ENCODE measurements around the gene FEM1B. TPM values are rescaled to one million over a fixed set of nuclear protein-coding genes. Genes with fewer than 3 reads are reported as not detected.

Gene FEM1B
- total RNA-seq, 1 experiment from 2014 or later = 41.0 TPM

DNA sequence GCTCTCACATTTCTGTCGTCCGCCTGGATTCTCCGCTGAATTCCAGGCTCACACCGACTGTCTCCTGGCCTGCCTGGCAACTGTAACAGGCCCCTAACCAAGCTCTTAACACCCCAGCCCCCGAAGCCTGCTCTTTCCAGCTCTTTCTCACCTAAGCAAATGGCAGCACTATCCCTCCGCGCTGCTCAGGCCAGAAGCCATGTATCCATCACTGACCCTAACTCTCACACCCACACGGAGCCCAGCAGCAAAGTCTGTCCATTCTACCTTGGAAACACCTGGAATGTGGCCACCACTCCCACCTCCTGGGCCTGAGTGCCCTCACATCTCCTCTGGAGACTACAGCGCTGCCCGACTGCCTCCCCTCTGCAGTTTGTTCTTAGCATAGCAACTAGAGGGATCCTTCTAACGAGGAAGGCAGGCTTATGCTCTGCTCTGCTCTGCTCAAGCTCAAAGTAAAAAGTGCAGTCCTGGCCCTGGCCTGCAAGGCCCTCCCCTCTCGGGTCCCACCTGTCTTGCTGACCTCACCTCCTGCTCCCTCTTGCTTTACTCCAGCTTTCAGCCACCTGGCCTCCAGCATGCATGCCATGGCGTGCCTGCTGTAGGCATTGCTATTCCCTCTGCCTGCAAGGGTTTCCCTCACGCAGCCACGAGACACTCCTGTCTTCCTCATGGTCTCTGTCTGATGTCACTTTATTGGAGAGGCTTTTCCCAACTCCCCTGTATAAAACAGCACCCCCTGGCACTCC, 27.2 kb downstream of the FEM1B start:
- no peaks in the 10 kb centered on the region for H3K36me3 ChIP-seq (ENCODE audit: control insufficient read depth, insufficient read depth, low read length)
- Mint-ChIP-seq H3K27ac (ENCODE audit: unreplicated experiment) (peak overlapping the region; percentile 19), H3K36me3 (ENCODE audit: insufficient read depth, unreplicated experiment) (peaks cover 12% of the 10 kb centered on the region), H3K9me3 (ENCODE audit: unreplicated experiment) (no peaks in the 10 kb centered on the region), H3K4me1 (ENCODE audit: low read depth, unreplicated experiment) (peaks cover 30% of the 10 kb centered on the region), H3K27me3 (ENCODE audit: insufficient read depth, unreplicated experiment) (no peaks in the 10 kb centered on the region), H3K4me3 (ENCODE audit: unreplicated experiment) (no peak overlapping the region)
- ChIA-PET POLR2A (no interaction called here), CTCF (interaction anchor here (0.5 to 2.9 kb wide), 4 partner anchors 11 to 367 kb away, joined by 3 to 75 read pairs (median 12); no protein-coding TSS in a partner anchor)
- H3K9me3 ChIP-seq = no peaks in the 10 kb centered on the region
- no TSS peak for BruUV-seq (replicated peaks)
- TF ChIP-seq, protein P1, sequence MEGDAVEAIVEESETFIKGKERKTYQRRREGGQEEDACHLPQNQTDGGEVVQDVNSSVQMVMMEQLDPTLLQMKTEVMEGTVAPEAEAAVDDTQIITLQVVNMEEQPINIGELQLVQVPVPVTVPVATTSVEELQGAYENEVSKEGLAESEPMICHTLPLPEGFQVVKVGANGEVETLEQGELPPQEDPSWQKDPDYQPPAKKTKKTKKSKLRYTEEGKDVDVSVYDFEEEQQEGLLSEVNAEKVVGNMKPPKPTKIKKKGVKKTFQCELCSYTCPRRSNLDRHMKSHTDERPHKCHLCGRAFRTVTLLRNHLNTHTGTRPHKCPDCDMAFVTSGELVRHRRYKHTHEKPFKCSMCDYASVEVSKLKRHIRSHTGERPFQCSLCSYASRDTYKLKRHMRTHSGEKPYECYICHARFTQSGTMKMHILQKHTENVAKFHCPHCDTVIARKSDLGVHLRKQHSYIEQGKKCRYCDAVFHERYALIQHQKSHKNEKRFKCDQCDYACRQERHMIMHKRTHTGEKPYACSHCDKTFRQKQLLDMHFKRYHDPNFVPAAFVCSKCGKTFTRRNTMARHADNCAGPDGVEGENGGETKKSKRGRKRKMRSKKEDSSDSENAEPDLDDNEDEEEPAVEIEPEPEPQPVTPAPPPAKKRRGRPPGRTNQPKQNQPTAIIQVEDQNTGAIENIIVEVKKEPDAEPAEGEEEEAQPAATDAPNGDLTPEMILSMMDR (IDR thresholded peaks at IDR 0.05; ENCODE audit: insufficient read depth in 1 of 2, low read depth in 1 of 2, low read length in 1 of 2, severe bottlenecking in 1 of 2, unreplicated experiment in 1 of 2) = peak in 1 of 2 experiments; percentile 25
- intact Hi-C loops (cut with micrococcal nuclease; ENCODE audit: unreplicated experiment) = loop anchor here (5.0 to 10.0 kb wide), 2 partner anchors 130 to 368 kb away; partner anchors contain the start of gene ITGA11
- peak in 1 of 2 experiments; percentile 33 for DNase-seq
- no peaks in the 10 kb centered on the region for H3K27me3 ChIP-seq (replicated peaks; ENCODE audit: control insufficient read depth, insufficient read depth, low read length)
- peaks cover 23% of the 10 kb centered on the region for H3K4me1 ChIP-seq
- no peak overlapping the region for H3K4me3 ChIP-seq (ENCODE audit: low read depth, low read length)

DNA sequence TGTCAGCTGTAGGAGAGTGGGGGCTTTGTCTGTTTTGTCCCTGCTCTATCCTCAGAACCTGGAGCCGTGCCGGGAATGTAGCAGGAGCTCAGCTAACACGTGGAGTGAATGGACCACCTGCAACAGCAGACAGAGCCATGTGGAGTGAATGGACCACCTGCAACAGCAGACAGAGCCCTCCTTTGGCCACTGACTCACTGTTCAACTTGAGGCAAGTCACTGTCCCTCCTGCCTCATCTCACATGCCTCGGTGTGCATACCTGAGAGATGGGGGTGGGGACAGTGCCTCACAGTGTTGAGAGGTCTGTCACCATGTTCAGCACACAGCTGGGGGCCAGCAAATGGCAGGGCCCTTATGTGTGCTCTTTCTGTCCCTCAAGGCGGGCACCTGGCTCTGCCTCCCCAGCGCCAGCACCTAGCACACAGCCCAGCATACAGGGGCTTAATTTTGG, 27.9 kb downstream of the FEM1B start:
- no TSS peak for BruUV-seq (replicated peaks)
- Histone ChIP-seq H3K9me3 (no peaks in the 10 kb centered on the region), H3K36me3 (ENCODE audit: control insufficient read depth, insufficient read depth, low read length) (no peaks in the 10 kb centered on the region), H3K27me3 (replicated peaks; ENCODE audit: control insufficient read depth, insufficient read depth, low read length) (no peaks in the 10 kb centered on the region), H3K4me3 (ENCODE audit: low read depth, low read length) (no peak overlapping the region), H3K4me1 (peaks cover 16% of the 10 kb centered on the region)
- intact Hi-C loops (cut with micrococcal nuclease; ENCODE audit: unreplicated experiment) = loop anchor here (5.0 to 10.0 kb wide), 2 partner anchors 129 to 367 kb away; partner anchors contain the start of gene ITGA11
- no peak for DNase-seq
- TF ChIP-seq, protein P1 (IDR thresholded peaks at IDR 0.05; ENCODE audit: insufficient read depth in 1 of 2, low read depth in 1 of 2, low read length in 1 of 2, severe bottlenecking in 1 of 2, unreplicated experiment in 1 of 2) = no peak
- Mint-ChIP-seq H3K4me3 (ENCODE audit: unreplicated experiment) (no peak overlapping the region), H3K4me1 (ENCODE audit: low read depth, unreplicated experiment) (peaks cover 30% of the 10 kb centered on the region), H3K27ac (ENCODE audit: unreplicated experiment) (peak overlapping the region; percentile 19), H3K9me3 (ENCODE audit: unreplicated experiment) (no peaks in the 10 kb centered on the region), H3K27me3 (ENCODE audit: insufficient read depth, unreplicated experiment) (no peaks in the 10 kb centered on the region), H3K36me3 (ENCODE audit: insufficient read depth, unreplicated experiment) (peaks cover 9% of the 10 kb centered on the region)
- POLR2A ChIA-PET = no interaction called here
- CTCF ChIA-PET = interaction anchor here (0.5 to 2.9 kb wide), 5 partner anchors 10 to 723 kb away, joined by 3 to 75 read pairs (median 4); no protein-coding TSS in a partner anchor

DNA sequence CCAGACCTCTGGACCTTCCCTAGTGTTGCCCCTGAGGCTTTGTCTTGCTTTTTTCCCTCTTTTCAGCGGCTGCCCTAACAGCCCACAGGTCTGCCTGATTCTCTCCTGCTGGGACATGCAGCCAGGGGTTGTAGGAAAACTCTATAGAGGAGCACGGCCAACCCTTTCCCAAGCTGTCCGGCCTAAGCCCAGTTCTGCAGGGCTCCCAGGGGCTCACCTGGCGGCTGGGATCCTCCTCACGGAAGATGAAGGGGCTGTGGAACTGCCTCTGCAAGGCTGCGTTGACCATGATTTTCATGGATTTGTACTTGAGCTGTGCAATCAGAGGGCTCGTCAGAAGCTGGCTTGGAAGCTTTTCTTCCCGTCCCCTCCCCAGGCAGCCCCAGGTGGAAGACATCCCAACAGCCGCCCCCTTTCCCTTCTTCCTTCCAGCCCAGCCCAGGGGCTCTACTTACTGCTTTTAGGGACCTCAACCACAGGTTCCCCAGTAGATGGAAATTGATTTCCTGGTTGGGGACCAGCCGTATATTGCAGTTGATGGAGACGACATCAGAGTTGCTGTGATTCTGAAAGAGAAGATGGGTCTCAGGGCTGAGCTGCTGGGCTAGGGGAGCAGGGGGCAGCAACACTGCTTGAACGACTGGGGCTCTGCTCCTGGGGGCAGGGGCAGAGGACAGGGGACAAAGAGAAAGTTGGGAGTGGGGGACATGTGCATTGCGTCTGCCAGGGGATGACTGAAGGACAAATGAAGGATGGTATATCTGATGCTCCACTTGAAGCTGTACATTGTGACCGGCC, 29.8 kb downstream of the FEM1B start:
- TF ChIP-seq, protein P1 (IDR thresholded peaks at IDR 0.05; ENCODE audit: insufficient read depth in 1 of 2, low read depth in 1 of 2, low read length in 1 of 2, severe bottlenecking in 1 of 2, unreplicated experiment in 1 of 2) = no peak
- no peaks in the 10 kb centered on the region for H3K27me3 Mint-ChIP-seq (ENCODE audit: insufficient read depth, unreplicated experiment)
- H3K36me3 Mint-ChIP-seq (ENCODE audit: insufficient read depth, unreplicated experiment) = no peaks in the 10 kb centered on the region
- Histone ChIP-seq H3K4me3 (ENCODE audit: low read depth, low read length) (no peak overlapping the region), H3K27me3 (replicated peaks; ENCODE audit: control insufficient read depth, insufficient read depth, low read length) (no peaks in the 10 kb centered on the region), H3K4me1 (peaks cover 12% of the 10 kb centered on the region), H3K36me3 (ENCODE audit: control insufficient read depth, insufficient read depth, low read length) (no peaks in the 10 kb centered on the region), H3K9me3 (no peaks in the 10 kb centered on the region)
- no peak overlapping the region for H3K27ac Mint-ChIP-seq (ENCODE audit: unreplicated experiment)
- no TSS peak for BruUV-seq (replicated peaks)
- ChIA-PET CTCF (interaction anchor here (0.5 to 2.9 kb wide), 15 partner anchors 9 to 808 kb away, joined by 3 to 75 read pairs (median 5); partner anchors contain the start of gene FEM1B), POLR2A (no interaction called here)
- H3K4me1 Mint-ChIP-seq (ENCODE audit: low read depth, unreplicated experiment) = peaks cover 31% of the 10 kb centered on the region
- H3K9me3 Mint-ChIP-seq (ENCODE audit: unreplicated experiment) = no peaks in the 10 kb centered on the region
- no peak for DNase-seq
- intact Hi-C loops (cut with micrococcal nuclease; ENCODE audit: unreplicated experiment) = loop anchor here (2.0 to 10.0 kb wide), 3 partner anchors 65 to 365 kb away; partner anchors contain the start of gene ITGA11
- no peak overlapping the region for H3K4me3 Mint-ChIP-seq (ENCODE audit: unreplicated experiment)

Data from Caco-2 (cell line).